HAP-1 (cell line): ENCODE measurements around the gene ITGA8.
"Not testable (repeated sequence)": the region's sequence is repeated elsewhere in the genome, so short reads cannot be mapped to it uniquely, and the experiment has no call there.

ENCODE experiments used
- DNase-seq, 2 experiments: peaks; one replicate each; pipeline ENCODE4 v3.0.0-alpha.2; 2016 to 2020; ENCODE audit warnings: low spot score in 2 of 2
- H3K27me3 ChIP-seq: fragments of 250-450 bp; sonication (Bioruptor Pico); 2 replicates; pipeline ENCODE4 v1.5.1; 2020; ENCODE audit warnings: low read depth, mild to moderate bottlenecking, moderate library complexity
- H3K36me3 ChIP-seq: fragments of 250-450 bp; sonication (Bioruptor Pico); replicated peaks from 2 replicates; pipeline ENCODE4 v1.5.1; 2020; ENCODE audit warnings: mild to moderate bottlenecking
- H3K4me1 ChIP-seq: fragments of 250-450 bp; sonication (Bioruptor Pico); 2 replicates; pipeline ENCODE4 v1.5.1; 2020; ENCODE audit warnings: mild to moderate bottlenecking
- H3K4me3 ChIP-seq: fragments of 250-450 bp; sonication (Bioruptor Pico); 2 replicates; pipeline ENCODE4 v1.5.1; 2020; ENCODE audit warnings: mild to moderate bottlenecking, moderate library complexity
- H3K9me3 ChIP-seq: fragments of 250-450 bp; sonication (Bioruptor Pico); 2 replicates; pipeline ENCODE4 v1.5.1; 2020; ENCODE audit warnings: mild to moderate bottlenecking, moderate library complexity
- in situ Hi-C: fragments of 300-500 bp; cut with MboI; formaldehyde crosslinking; loops from 3 replicates; pipeline ENCODE4 v1.14.3; 2020; ENCODE audit warnings: low sequenced_read_pairs, inconsistent platforms, mixed read lengths

ITGA8 gene

GRCh38 chr10:15719899-15720634 lies at the start of gene ITGA8:
ITGA8 (minus strand) TSS chr10:15719922; CDS start chr10:15719771, 151 bp downstream.
- DNase-seq = no peak
- no peak within 1 kb of the TSS for H3K4me3 ChIP-seq

GRCh38 chr10:15764892-15765454 lies 45.3 kb upstream of the ITGA8 start:
- Histone ChIP-seq H3K4me3 (no peak overlapping the region), H3K4me1 (no peaks in the 10 kb centered on the region), H3K9me3 (no peaks in the 10 kb centered on the region), H3K36me3 (no peaks in the 10 kb centered on the region), H3K27me3 (no peaks in the 10 kb centered on the region)
- DNase-seq = no peak
- in situ Hi-C loops = no loop called here

More at GRCh38 chr10:15719899-15720634, at the start of gene ITGA8:
- in situ Hi-C loops = no loop called here
- H3K9me3 ChIP-seq = no peaks in the 10 kb centered on the region
- peaks cover 56% of the 10 kb centered on the region for H3K27me3 ChIP-seq
- H3K4me1 ChIP-seq = no peaks in the 10 kb centered on the region
- H3K36me3 ChIP-seq = no peaks in the 10 kb centered on the region

DNA sequence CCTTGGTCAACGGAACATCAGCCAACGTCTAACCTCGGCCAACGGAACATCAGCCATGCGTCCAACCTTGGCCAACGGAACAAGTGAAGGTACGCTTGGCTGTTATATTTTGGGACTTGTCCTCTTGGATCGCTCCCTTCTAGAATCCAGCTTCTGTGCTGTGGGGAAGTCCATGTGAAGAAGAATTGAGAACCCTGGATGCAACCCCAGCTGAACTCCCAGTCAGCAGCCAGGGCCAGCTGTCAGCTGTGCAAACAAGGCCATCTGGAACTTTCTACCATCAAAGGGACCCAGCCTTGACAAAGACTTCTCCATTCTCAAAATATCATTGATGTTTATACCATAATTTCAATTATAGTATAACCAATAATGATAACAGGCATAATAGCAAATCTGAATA lies 43.3 kb upstream of the ITGA8 start:
- in situ Hi-C loops = no loop called here
- Histone ChIP-seq H3K9me3 (no peaks in the 10 kb centered on the region), H3K36me3 (no peaks in the 10 kb centered on the region), H3K27me3 (no peaks in the 10 kb centered on the region), H3K4me3 (no peak overlapping the region), H3K4me1 (no peaks in the 10 kb centered on the region)
- no peak for DNase-seq

GRCh38 chr10:15762239-15762638 lies 42.5 kb upstream of the ITGA8 start:
- H3K4me1 ChIP-seq, H3K9me3 ChIP-seq, in situ Hi-C loops, H3K36me3 ChIP-seq, H3K4me3 ChIP-seq, DNase-seq, H3K27me3 ChIP-seq: not testable (repeated sequence)

DNA sequence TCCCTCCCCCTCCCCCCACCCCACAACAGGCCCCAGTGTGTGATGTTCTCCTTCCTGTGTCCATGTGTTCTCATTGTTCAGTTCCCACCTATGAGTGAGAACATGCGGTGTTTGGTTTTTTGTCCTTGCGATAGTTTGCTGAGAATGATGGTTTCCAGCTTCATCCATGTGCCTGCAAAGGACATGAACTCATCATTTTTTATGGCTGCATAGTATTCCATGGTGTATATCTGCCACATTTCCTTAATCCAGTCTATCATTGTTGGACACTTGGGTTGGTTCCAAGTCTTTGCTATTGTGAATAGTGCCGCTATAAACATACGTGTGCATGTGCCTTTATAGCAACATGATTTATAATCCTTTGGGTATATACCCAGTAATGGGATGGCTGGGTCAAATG lies 41.5 kb upstream of the ITGA8 start:
- H3K9me3 ChIP-seq, H3K4me3 ChIP-seq, H3K27me3 ChIP-seq, in situ Hi-C loops, H3K4me1 ChIP-seq, DNase-seq, H3K36me3 ChIP-seq: not testable (repeated sequence)

GRCh38 chr10:15760681-15761080 lies 41.0 kb upstream of the ITGA8 start:
- in situ Hi-C loops = no loop called here
- H3K4me3 ChIP-seq = no peak overlapping the region
- no peaks in the 10 kb centered on the region for H3K36me3 ChIP-seq
- H3K4me1 ChIP-seq = no peaks in the 10 kb centered on the region
- H3K27me3 ChIP-seq = peaks cover 2% of the 10 kb centered on the region; the same call in 1 of the 2 replicates
- DNase-seq = no peak
- H3K9me3 ChIP-seq = no peaks in the 10 kb centered on the region

DNA sequence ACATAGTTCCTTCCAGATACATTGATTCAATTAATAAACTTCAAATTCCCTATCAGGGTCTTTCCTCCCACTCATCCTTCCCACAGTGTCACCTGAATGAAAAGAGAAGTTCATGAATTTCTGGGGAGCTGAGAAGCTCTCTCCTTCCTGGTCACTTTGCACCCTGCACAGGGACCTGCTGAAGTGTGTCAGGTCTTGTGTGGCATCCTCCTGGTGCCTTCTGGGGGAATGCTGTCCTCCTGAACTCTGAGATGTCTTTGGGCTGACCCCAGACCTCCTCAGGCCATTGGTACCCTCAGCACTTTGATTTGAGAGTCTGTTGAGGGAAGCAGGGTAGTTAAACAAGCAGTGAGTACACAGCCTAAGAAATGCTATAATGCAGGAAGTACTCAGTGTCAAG lies 39.5 kb upstream of the ITGA8 start:
- Histone ChIP-seq H3K4me1 (no peaks in the 10 kb centered on the region), H3K9me3 (no peaks in the 10 kb centered on the region), H3K4me3 (no peak overlapping the region), H3K36me3 (no peaks in the 10 kb centered on the region), H3K27me3 (peaks cover 9% of the 10 kb centered on the region; the same call in 1 of the 2 replicates)
- no peak for DNase-seq
- in situ Hi-C loops = no loop called here

DNA sequence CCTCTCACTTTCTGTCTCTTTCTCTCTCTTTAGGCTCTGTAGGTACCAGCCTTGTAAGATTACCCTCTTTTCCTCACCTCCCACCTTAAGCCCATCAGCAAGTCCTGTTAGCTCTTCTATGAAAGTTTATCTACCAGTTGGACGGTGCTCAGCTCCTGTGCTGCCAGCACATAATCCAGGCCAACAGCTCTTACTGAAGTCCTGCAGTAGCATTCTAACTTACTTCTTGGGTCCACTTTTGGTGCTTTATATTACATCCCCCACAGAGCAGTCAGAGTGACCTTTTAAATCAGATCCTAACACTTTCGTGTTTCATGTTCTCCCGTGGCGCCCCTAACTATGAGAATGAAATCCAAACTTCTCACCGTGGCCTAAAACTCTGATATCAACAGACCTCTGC lies 38.9 kb upstream of the ITGA8 start:
- no peak for DNase-seq
- Histone ChIP-seq H3K36me3 (no peaks in the 10 kb centered on the region), H3K27me3 (peaks cover 9% of the 10 kb centered on the region; the same call in 1 of the 2 replicates), H3K4me3 (no peak overlapping the region), H3K4me1 (no peaks in the 10 kb centered on the region), H3K9me3 (no peaks in the 10 kb centered on the region)
- in situ Hi-C loops = no loop called here

- H3K9me3 ChIP-seq = no peaks in the 10 kb centered on the region
- DNase-seq = no peak
- no peak overlapping the region for H3K4me3 ChIP-seq
- no peaks in the 10 kb centered on the region for H3K36me3 ChIP-seq
- peaks cover 9% of the 10 kb centered on the region; the same call in 1 of the 2 replicates for H3K27me3 ChIP-seq
- in situ Hi-C loops = no loop called here
- no peaks in the 10 kb centered on the region for H3K4me1 ChIP-seq
These were observed 35.2 kb upstream of the ITGA8 start for GRCh38 chr10:15754937-15755336.

- Histone ChIP-seq H3K36me3 (no peaks in the 10 kb centered on the region), H3K4me1 (no peaks in the 10 kb centered on the region), H3K27me3 (peaks cover 9% of the 10 kb centered on the region; the same call in 1 of the 2 replicates), H3K9me3 (no peaks in the 10 kb centered on the region), H3K4me3 (no peak overlapping the region)
- no peak for DNase-seq
- in situ Hi-C loops = no loop called here
These were observed 31.3 kb upstream of the ITGA8 start for GRCh38 chr10:15751046-15751445.

DNA sequence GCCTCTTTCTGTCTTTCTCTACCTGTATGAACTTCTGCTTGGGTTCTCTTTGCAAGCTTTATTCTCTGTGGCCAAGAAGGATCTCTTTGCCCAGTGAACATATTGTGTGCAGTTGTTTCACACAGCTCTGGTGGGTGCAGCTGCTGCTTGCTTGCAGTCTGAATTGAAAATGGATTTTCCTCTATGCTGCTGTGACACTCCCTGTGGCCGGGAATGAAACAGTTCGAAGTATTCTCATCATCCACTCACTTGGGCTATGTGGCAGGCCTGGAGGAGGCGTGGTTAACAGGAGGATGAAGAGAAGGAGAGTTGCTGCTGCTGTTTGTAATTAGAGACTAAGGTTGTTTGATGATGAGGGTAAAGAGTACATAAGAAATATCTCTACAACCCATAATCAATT lies 28.4 kb upstream of the ITGA8 start:
- in situ Hi-C loops = loop anchor here (10.0 kb wide), 1 partner anchor 313 kb away; no protein-coding TSS in a partner anchor
- Histone ChIP-seq H3K9me3 (no peaks in the 10 kb centered on the region), H3K36me3 (no peaks in the 10 kb centered on the region), H3K4me3 (no peak overlapping the region), H3K4me1 (no peaks in the 10 kb centered on the region), H3K27me3 (no peaks in the 10 kb centered on the region; the same call in 1 of the 2 replicates)
- no peak for DNase-seq

DNA sequence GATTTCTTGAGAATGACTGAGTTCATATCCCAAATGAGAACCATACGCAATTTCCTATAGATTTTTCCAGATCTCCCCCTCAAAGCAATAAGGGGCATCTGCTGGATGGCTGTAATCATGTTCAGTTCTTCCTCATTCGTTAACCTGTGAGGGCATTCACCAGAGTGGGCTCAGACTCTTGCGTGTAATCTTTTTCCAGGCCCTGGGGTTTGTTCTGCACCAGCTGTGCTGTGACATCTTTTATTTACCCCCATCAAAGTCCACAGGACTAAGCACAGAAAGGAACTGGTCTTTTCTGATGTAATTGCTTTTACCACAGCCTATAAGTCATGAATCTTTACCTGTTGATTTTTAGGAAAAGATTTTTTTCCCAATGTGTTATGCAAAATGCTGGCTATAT lies 27.9 kb upstream of the ITGA8 start:
- no peak for DNase-seq
- in situ Hi-C loops = loop anchor here (10.0 kb wide), 1 partner anchor 313 kb away; no protein-coding TSS in a partner anchor
- H3K4me1 ChIP-seq = no peaks in the 10 kb centered on the region
- no peak overlapping the region for H3K4me3 ChIP-seq
- H3K9me3 ChIP-seq = no peaks in the 10 kb centered on the region
- H3K36me3 ChIP-seq = no peaks in the 10 kb centered on the region
- no peaks in the 10 kb centered on the region; the same call in 1 of the 2 replicates for H3K27me3 ChIP-seq

- Histone ChIP-seq H3K36me3 (no peaks in the 10 kb centered on the region), H3K4me1 (no peaks in the 10 kb centered on the region), H3K27me3 (no peaks in the 10 kb centered on the region; the same call in 1 of the 2 replicates), H3K9me3 (no peaks in the 10 kb centered on the region), H3K4me3 (no peak overlapping the region)
- no peak for DNase-seq
- in situ Hi-C loops = loop anchor here (10.0 kb wide), 1 partner anchor 311 kb away; no protein-coding TSS in a partner anchor
These were observed 26.0 kb upstream of the ITGA8 start for GRCh38 chr10:15745751-15746150.

DNA sequence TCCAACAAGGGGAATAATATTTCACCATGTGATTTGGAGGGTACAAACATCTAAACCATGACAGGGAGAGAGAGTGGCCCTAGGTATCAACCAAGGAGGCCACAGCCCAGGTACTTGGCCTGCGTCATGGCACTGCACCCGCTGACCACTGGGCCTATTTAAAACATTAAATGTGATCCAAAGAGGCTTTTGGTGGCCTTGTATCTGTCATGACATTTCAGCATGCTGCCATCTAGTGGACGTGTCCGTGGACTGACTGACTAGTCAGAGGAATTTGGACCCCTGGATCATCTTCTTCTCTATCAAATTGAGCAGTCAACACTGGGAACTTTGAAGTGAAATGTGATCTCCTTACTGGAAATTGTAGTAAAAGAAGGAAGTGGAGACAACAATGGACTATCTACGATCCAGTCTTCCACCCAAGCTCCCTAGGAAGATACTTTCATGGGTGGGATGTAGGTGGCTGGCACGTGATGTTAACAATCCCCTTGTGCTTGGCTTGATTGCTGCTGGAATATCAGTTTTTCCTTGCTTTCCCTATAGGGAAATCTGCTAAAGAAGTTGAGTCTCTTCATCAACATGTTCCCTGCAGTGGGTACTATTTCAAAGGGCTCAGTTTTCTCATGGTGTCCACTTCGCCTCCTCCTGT lies 24.6 kb upstream of the ITGA8 start:
- H3K27me3 ChIP-seq = no peaks in the 10 kb centered on the region; the same call in 1 of the 2 replicates
- peak; percentile 39 to 74 for DNase-seq

More for the DNA sequence above, 24.6 kb upstream of the ITGA8 start:
- H3K36me3 ChIP-seq = no peaks in the 10 kb centered on the region
- no peak overlapping the region for H3K4me3 ChIP-seq
- no peaks in the 10 kb centered on the region for H3K9me3 ChIP-seq
- H3K4me1 ChIP-seq = no peaks in the 10 kb centered on the region
- in situ Hi-C loops = loop anchor here (10.0 kb wide), 1 partner anchor 310 kb away; no protein-coding TSS in a partner anchor
